K562 (cell line): ENCODE measurements around the gene PARD3B. TPM values are rescaled to one million over a fixed set of nuclear protein-coding genes. Genes with fewer than 3 reads are reported as not detected.

Source experiments
- ATAC-seq: fragments of 200-7000 bp; cut with Tn5 transposase; 3 replicates; pipeline ENCODE4 v1.9.1; 2020; ENCODE audit warnings: moderate library complexity
- BruUV-seq: library from RNA; stranded (reverse); fragments of 400-500 nt; replicated peaks from 2 replicates; lab custom pipeline; 2021; lab: Mats Ljungman, UMichigan
- CTCF ChIA-PET: fragments of 300-600 bp; formaldehyde crosslinking; extraction: SDS; loops from one replicate; lab custom pipeline; 2021; ENCODE audit warnings: low intra/inter-chr PET ratio; lab: Yijun Ruan, JAX
- POLR2A ChIA-PET: fragments of 300-600, 350-650 bp; sonication (Branson Sonifier 250); formaldehyde crosslinking; extraction: SDS; loops from one replicate; lab custom pipeline; 2021; ENCODE audit warnings: antibody characterized with exemption, inconsistent platforms; lab: Yijun Ruan, JAX
- DNase-seq, 4 experiments: peaks; one replicate each; pipeline versions ENCODE4 v3.0.0 to v3.0.0-alpha.2; 2011 to 2018; ENCODE audit warnings: low spot score in 3 of 4, mixed read lengths in 3 of 4; ENCODE audit errors: extremely low read depth in 1 of 4
- FAIRE-seq: peaks from 2 replicates; lab custom pipeline; 2011; peaks lifted over from hg19 to GRCh38; lab: Jason Lieb, UNC
- H2AFZ ChIP-seq: 2 replicates; pipeline ENCODE4 v1.6.0; 2011; ENCODE audit warnings: low read depth, low read length, control low read depth, inconsistent platforms
- H3K27ac ChIP-seq: fragments of 200-600 bp; 3 replicates; pipeline ENCODE4 v1.8.0; 2011; ENCODE audit warnings: low read depth, mild to moderate bottlenecking, control low read depth, inconsistent platforms, low read length, moderate library complexity, mixed read lengths; ENCODE audit errors: extremely low read depth
- H3K27me3 ChIP-seq, 2 experiments: fragments of 300-600 bp in 1 of 2; 2 replicates in 1 of 2; 3 replicates in 1 of 2; pipeline versions ENCODE4 v1.6.0 to v1.8.0; 2011; ENCODE audit warnings: inconsistent platforms in 2 of 2, low read length in 2 of 2, mild to moderate bottlenecking in 1 of 2, mixed read lengths in 1 of 2, moderate library complexity in 1 of 2; ENCODE audit not compliant: control insufficient read depth in 2 of 2, insufficient read depth in 2 of 2
- H3K36me3 ChIP-seq: fragments of 300-600 bp; 3 replicates; pipeline ENCODE4 v1.8.0; 2011; ENCODE audit warnings: mild to moderate bottlenecking, low read length, inconsistent platforms; ENCODE audit not compliant: control insufficient read depth, insufficient read depth
- H3K4me1 ChIP-seq, 2 experiments: fragments of 200-600 bp in 1 of 2; replicated peaks in 1 of 2; 2 replicates in 1 of 2; 3 replicates in 1 of 2; pipeline versions ENCODE4 v1.5.1 to v1.8.0; 2011; ENCODE audit warnings: inconsistent platforms in 2 of 2, low read length in 2 of 2, mild to moderate bottlenecking in 1 of 2, mixed read lengths in 1 of 2, moderate library complexity in 1 of 2; ENCODE audit not compliant: control insufficient read depth in 2 of 2, insufficient read depth in 2 of 2
- H3K4me2 ChIP-seq: 2 replicates; pipeline ENCODE4 v1.6.1; 2011; ENCODE audit warnings: low read length, control low read depth, inconsistent platforms, mixed read lengths; ENCODE audit not compliant: insufficient read depth
- H3K4me3 ChIP-seq: fragments of 200-600 bp; sonication (generic), shearing (Covaris generic); 2 replicates; pipeline ENCODE4 v1.5.1; 2016; ENCODE audit warnings: control low read depth, inconsistent platforms
- H3K79me2 ChIP-seq: fragments of 200-600 bp; 3 replicates; pipeline ENCODE4 v1.8.0; 2011; ENCODE audit warnings: low read length, inconsistent platforms; ENCODE audit not compliant: control insufficient read depth, insufficient read depth
- H3K9ac ChIP-seq, 2 experiments: 2 replicates each; pipeline versions ENCODE4 v1.6.0 to v1.6.1; 2011; ENCODE audit warnings: low read depth in 2 of 2, low read length in 2 of 2, control low read depth in 1 of 2, inconsistent platforms in 1 of 2, mild to moderate bottlenecking in 1 of 2, mixed read lengths in 1 of 2; ENCODE audit not compliant: insufficient read depth in 1 of 2
- H3K9me1 ChIP-seq: one replicate; pipeline ENCODE4 v1.6.0; 2011; ENCODE audit warnings: inconsistent platforms, mild to moderate bottlenecking, low read length, moderate library complexity; ENCODE audit not compliant: control insufficient read depth, insufficient read depth
- H3K9me3 ChIP-seq: replicated peaks from 2 replicates; pipeline ENCODE4 v1.5.1; 2011; ENCODE audit warnings: low read depth, low read length, inconsistent platforms; ENCODE audit not compliant: control insufficient read depth, insufficient read depth
- H4K20me1 ChIP-seq: replicated peaks from 2 replicates; pipeline ENCODE4 v1.6.1; 2011; ENCODE audit warnings: low read length, inconsistent platforms, mixed read lengths; ENCODE audit not compliant: control insufficient read depth, insufficient read depth
- CAMTA2 ChIP-seq: fragments of 250-450 bp; sonication (Bioruptor Pico); conservative IDR thresholded peaks from 2 replicates; pipeline ENCODE4 v1.5.1; 2022
- DPF2 ChIP-seq: fragments of 450-650 bp; IDR thresholded peaks from 2 replicates; pipeline ENCODE4 v1.6.1; 2016
- MCM2 ChIP-seq: fragments of 450-650 bp; IDR thresholded peaks from 2 replicates; pipeline ENCODE4 v1.6.1; 2017; ENCODE audit warnings: low read depth, mild to moderate bottlenecking
- NCOR1 ChIP-seq: fragments of 450-650 bp; IDR thresholded peaks from 2 replicates; pipeline ENCODE4 v1.6.1; 2016; ENCODE audit warnings: mild to moderate bottlenecking, moderate library complexity
- STAT5A ChIP-seq: IDR thresholded peaks from 2 replicates; pipeline ENCODE4 v1.6.1; 2012; ENCODE audit warnings: low read length, inconsistent platforms, borderline replicate concordance
- ZNF24 ChIP-seq: fragments of 450-650 bp; IDR thresholded peaks from 2 replicates; pipeline ENCODE4 v1.6.1; 2016
- ZNF253 ChIP-seq: fragments of 250-450 bp; sonication (Bioruptor Pico); conservative IDR thresholded peaks from 2 replicates; pipeline ENCODE4 v1.6.1; 2021; ENCODE audit warnings: mild to moderate bottlenecking
- ZNF3 ChIP-seq: fragments of 250-450 bp; sonication (Bioruptor Pico); IDR thresholded peaks from 2 replicates; pipeline ENCODE4 v1.5.0; 2021; ENCODE audit warnings: mild to moderate bottlenecking, moderate library complexity
- ZNF584 ChIP-seq: fragments of 200-800 bp; sonication (Bioruptor generic); IDR thresholded peaks from 2 replicates; pipeline ENCODE4 v1.6.1; 2016; ENCODE audit warnings: low read depth, mild to moderate bottlenecking, missing genetic modification characterization, missing compliant biosample characterization
- ZNF75A ChIP-seq: fragments of 450-650 bp; formaldehyde crosslinking; IDR thresholded peaks from 2 replicates; pipeline ENCODE4 v1.4.0; 2020; ENCODE audit warnings: mild to moderate bottlenecking
- WGBS: fragments of 100-300 bp; shearing (Covaris generic); methylation state at CpG from one replicate; pipeline ENCODE4 v1.1.6; 2016; ENCODE audit warnings: low coverage, mixed read lengths; ENCODE audit not compliant: insufficient coverage; ENCODE audit errors: missing lambda C conversion rate; 5-methylcytosine and 5-hydroxymethylcytosine counted together
- in situ Hi-C: fragments of 300-500 bp; cut with MboI; formaldehyde crosslinking; loops from 4 replicates; pipeline ENCODE4 v1.15.0; 2018; ENCODE audit warnings: inconsistent platforms, mixed read lengths
- intact Hi-C: fragments of 100-400 bp; cut with micrococcal nuclease; formaldehyde crosslinking; loops from 2 replicates; pipeline ENCODE4 v1.14.2; 2022
- polyA plus RNA-seq, 8 experiments: library from polyadenylated mRNA; depleted of rRNA in 4 of 8; stranded (reverse) in 5 of 8; unstranded in 3 of 8; fragments of >200 nt; fragmentation: Nextera tagmentation in 2 of 8; fragmentation: Illumina TruSeq in 1 of 8; extraction: Ambion mirVana in 2 of 8; extraction: Trizol in 1 of 8; gene quantifications; 2 replicates each; pipeline versions ENCODE4 v1.2.1 to v1.2.3, GENCODE V29; 2011 to 2014; ENCODE audit warnings: inconsistent platforms in 1 of 8, missing spikeins in 1 of 8
- total RNA-seq, 7 experiments: library from RNA; depleted of rRNA in 6 of 7; stranded (reverse); fragments of >200 nt in 6 of 7; fragmentation: Illumina TruSeq in 2 of 7; extraction: Trizol in 2 of 7; gene quantifications; 2 replicates each; pipeline versions ENCODE4 v1.2.1 to v1.2.3, GENCODE V29; 2011 to 2021; ENCODE audit warnings: low replicate concordance in 1 of 7
- TF ChIP-seq, protein P1 (sequence below): sonication (generic); formaldehyde crosslinking; IDR thresholded peaks from 2 replicates; pipeline ENCODE4 v1.8.0; 2022; ENCODE audit warnings: mild to moderate bottlenecking, missing genetic modification reagents
- TF ChIP-seq, protein P2 (sequence below): fragments of 200-800 bp; sonication (Bioruptor generic); IDR thresholded peaks from 2 replicates; pipeline ENCODE4 v1.6.1; 2017; ENCODE audit warnings: missing genetic modification characterization, missing compliant biosample characterization
- TF ChIP-seq, protein P3 (sequence below): fragments of 250-450 bp; sonication (Bioruptor Pico); IDR thresholded peaks from 2 replicates; pipeline ENCODE4 v1.8.0; 2021; ENCODE audit warnings: mild to moderate bottlenecking, moderate library complexity
- TF ChIP-seq, protein P4 (sequence below): fragments of 250-450 bp; sonication (Bioruptor Pico); IDR thresholded peaks from 2 replicates; pipeline ENCODE4 v1.9.0; 2021; ENCODE audit warnings: mild to moderate bottlenecking

PARD3B gene
- total and polyA plus RNA-seq, 9 of the 15 experiments (the other 6 are each of a cell fraction or from before 2014, with no cell fraction given) = 0.15 to 3.0 (median 1.1) TPM

DNA sequence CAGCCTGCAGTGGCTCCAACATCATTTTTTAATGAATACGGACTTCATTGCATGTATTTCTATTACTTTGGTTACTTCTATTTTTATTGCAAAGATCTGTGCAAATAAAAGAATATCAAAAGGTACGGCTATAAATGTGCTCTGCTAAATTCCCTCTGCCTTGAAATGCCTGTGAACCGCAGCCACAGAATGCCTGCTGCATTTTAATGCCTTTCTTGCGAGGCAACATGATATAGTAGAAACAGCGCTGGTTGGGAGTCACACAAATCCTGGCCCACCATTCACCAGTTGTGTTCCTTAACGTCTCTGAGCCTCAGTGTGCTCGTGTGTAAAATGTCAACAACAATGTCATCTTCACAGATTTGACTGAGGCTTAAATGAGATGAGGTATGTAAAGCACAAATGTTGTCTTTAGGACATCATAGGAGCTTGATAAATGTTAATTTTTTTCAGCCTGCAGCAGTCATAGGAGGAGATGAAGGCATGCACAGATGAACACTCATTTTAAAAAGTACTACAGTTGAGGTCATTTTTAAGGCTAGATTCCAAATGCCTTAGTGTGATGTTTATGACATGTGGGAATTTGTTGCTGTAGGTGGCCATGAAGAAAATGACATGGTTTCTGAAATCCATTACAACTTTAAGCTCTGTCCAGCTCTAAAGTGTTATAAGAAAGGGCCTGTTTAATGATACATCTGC, 949.4 kb downstream of the PARD3B start:
- intact Hi-C loops = no loop called here
- POLR2A ChIA-PET = interaction anchor here (0.6 kb wide), 1 partner anchor 554 kb away, joined by 3 read pairs; no protein-coding TSS in a partner anchor
- no peaks in the 10 kb centered on the region for H3K4me1 ChIP-seq
- no peak for TF ChIP-seq NCOR1
- no peak for TF ChIP-seq ZNF3 (CRISPR knock-in tag)
- no peak for TF ChIP-seq CAMTA2 (CRISPR knock-in tag)
- no peak for TF ChIP-seq STAT5A
- TF ChIP-seq ZNF75A (CRISPR knock-in tag) = no peak
- no peak for TF ChIP-seq ZNF24
- TF ChIP-seq, protein P1, sequence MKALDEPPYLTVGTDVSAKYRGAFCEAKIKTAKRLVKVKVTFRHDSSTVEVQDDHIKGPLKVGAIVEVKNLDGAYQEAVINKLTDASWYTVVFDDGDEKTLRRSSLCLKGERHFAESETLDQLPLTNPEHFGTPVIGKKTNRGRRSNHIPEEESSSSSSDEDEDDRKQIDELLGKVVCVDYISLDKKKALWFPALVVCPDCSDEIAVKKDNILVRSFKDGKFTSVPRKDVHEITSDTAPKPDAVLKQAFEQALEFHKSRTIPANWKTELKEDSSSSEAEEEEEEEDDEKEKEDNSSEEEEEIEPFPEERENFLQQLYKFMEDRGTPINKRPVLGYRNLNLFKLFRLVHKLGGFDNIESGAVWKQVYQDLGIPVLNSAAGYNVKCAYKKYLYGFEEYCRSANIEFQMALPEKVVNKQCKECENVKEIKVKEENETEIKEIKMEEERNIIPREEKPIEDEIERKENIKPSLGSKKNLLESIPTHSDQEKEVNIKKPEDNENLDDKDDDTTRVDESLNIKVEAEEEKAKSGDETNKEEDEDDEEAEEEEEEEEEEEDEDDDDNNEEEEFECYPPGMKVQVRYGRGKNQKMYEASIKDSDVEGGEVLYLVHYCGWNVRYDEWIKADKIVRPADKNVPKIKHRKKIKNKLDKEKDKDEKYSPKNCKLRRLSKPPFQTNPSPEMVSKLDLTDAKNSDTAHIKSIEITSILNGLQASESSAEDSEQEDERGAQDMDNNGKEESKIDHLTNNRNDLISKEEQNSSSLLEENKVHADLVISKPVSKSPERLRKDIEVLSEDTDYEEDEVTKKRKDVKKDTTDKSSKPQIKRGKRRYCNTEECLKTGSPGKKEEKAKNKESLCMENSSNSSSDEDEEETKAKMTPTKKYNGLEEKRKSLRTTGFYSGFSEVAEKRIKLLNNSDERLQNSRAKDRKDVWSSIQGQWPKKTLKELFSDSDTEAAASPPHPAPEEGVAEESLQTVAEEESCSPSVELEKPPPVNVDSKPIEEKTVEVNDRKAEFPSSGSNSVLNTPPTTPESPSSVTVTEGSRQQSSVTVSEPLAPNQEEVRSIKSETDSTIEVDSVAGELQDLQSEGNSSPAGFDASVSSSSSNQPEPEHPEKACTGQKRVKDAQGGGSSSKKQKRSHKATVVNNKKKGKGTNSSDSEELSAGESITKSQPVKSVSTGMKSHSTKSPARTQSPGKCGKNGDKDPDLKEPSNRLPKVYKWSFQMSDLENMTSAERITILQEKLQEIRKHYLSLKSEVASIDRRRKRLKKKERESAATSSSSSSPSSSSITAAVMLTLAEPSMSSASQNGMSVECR (CRISPR knock-in tag) = no peak
- no peak for TF ChIP-seq MCM2
- TF ChIP-seq DPF2 = no peak
- TF ChIP-seq, protein P2, sequence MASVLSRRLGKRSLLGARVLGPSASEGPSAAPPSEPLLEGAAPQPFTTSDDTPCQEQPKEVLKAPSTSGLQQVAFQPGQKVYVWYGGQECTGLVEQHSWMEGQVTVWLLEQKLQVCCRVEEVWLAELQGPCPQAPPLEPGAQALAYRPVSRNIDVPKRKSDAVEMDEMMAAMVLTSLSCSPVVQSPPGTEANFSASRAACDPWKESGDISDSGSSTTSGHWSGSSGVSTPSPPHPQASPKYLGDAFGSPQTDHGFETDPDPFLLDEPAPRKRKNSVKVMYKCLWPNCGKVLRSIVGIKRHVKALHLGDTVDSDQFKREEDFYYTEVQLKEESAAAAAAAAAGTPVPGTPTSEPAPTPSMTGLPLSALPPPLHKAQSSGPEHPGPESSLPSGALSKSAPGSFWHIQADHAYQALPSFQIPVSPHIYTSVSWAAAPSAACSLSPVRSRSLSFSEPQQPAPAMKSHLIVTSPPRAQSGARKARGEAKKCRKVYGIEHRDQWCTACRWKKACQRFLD (CRISPR knock-in tag) = no peak
- TF ChIP-seq, protein P3, sequence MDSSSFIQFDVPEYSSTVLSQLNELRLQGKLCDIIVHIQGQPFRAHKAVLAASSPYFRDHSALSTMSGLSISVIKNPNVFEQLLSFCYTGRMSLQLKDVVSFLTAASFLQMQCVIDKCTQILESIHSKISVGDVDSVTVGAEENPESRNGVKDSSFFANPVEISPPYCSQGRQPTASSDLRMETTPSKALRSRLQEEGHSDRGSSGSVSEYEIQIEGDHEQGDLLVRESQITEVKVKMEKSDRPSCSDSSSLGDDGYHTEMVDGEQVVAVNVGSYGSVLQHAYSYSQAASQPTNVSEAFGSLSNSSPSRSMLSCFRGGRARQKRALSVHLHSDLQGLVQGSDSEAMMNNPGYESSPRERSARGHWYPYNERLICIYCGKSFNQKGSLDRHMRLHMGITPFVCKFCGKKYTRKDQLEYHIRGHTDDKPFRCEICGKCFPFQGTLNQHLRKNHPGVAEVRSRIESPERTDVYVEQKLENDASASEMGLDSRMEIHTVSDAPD (CRISPR knock-in tag) = no peak
- TF ChIP-seq, protein P4, sequence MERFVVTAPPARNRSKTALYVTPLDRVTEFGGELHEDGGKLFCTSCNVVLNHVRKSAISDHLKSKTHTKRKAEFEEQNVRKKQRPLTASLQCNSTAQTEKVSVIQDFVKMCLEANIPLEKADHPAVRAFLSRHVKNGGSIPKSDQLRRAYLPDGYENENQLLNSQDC (CRISPR knock-in tag) = no peak
- TF ChIP-seq ZNF253 (CRISPR knock-in tag) = no peak
- TF ChIP-seq ZNF584 (CRISPR knock-in tag) = no peak

More for the DNA sequence above, 949.4 kb downstream of the PARD3B start:
- FAIRE-seq = no peak
- Histone ChIP-seq H4K20me1 (no peaks in the 10 kb centered on the region), H3K27ac (no peak overlapping the region), H2AFZ (no peak overlapping the region), H3K4me2 (no peak overlapping the region), H3K9ac (no peak overlapping the region), H3K9me1 (no peaks in the 10 kb centered on the region), H3K79me2 (no peaks in the 10 kb centered on the region), H3K4me3 (no peak overlapping the region), H3K27me3 (no peaks in the 10 kb centered on the region), H3K9me3 (no peaks in the 10 kb centered on the region), H3K36me3 (no peaks in the 10 kb centered on the region)
- CTCF ChIA-PET = no interaction called here
- no peak for DNase-seq
- no peak for ATAC-seq
- BruUV-seq = no TSS peak
- WGBS = 3% methylated on average over 7 of the region's 7 CpGs
- in situ Hi-C loops = no loop called here
